Common myeloid progenitor, CD34-positive (primary cell): ENCODE data around the gene MTFR1L.

Source experiments
- CTCF ChIA-PET: fragments of 350-600 bp; sonication (Branson Sonifier 250); formaldehyde crosslinking; loops from one replicate; lab custom pipeline; 2021; ENCODE audit warnings: antibody characterized with exemption; lab: Charles Lee
- POLR2A ChIA-PET: fragments of 350-600 bp; sonication (Branson Sonifier 250); formaldehyde crosslinking; loops from one replicate; lab custom pipeline; 2021; ENCODE audit warnings: antibody characterized with exemption; lab: Charles Lee
- DNase-seq, 3 donors: peaks; one replicate each; pipeline versions ENCODE4 v3.0.0 to v3.0.0-alpha.2; 2013
- H3K27ac ChIP-seq, 2 experiments: 1 replicate in 1 of 2; 2 replicates in 1 of 2; pipeline ENCODE4 v1.7.0; 2013; ENCODE audit warnings: inconsistent platforms in 2 of 2, low read length in 2 of 2, mild to moderate bottlenecking in 2 of 2, low read depth in 1 of 2, moderate library complexity in 1 of 2; ENCODE audit not compliant: severe bottlenecking in 2 of 2, insufficient read depth in 1 of 2, poor library complexity in 1 of 2
- H3K27me3 ChIP-seq, 5 experiments: replicated peaks in 2 of 5; 1 replicate in 3 of 5; 2 replicates in 2 of 5; pipeline versions ENCODE4 v1.6.1 to v1.7.0; 2013; ENCODE audit warnings: low read length in 4 of 5, mild to moderate bottlenecking in 2 of 5, moderate library complexity in 2 of 5, inconsistent platforms in 1 of 5; ENCODE audit not compliant: insufficient read depth in 5 of 5, control insufficient read depth in 4 of 5
- H3K36me3 ChIP-seq, 4 experiments: 1 replicate in 2 of 4; 2 replicates in 2 of 4; pipeline versions ENCODE4 v1.6.1 to v1.7.0; 2013; ENCODE audit warnings: low read length in 3 of 4, control low read depth in 1 of 4, mild to moderate bottlenecking in 1 of 4; ENCODE audit not compliant: control insufficient read depth in 4 of 4, insufficient read depth in 4 of 4
- H3K4me1 ChIP-seq, 4 experiments: 1 replicate in 3 of 4; 2 replicates in 1 of 4; pipeline versions ENCODE4 v1.6.1 to v1.7.1; 2013; ENCODE audit warnings: low read length in 3 of 4, mild to moderate bottlenecking in 3 of 4, control low read depth in 1 of 4, inconsistent platforms in 1 of 4, moderate library complexity in 1 of 4; ENCODE audit not compliant: control insufficient read depth in 4 of 4, insufficient read depth in 4 of 4; ENCODE audit errors: control extremely low read depth in 1 of 4
- H3K4me3 ChIP-seq, 7 experiments: 1 replicate in 4 of 7; 2 replicates in 3 of 7; pipeline versions ENCODE4 v1.5.1 to v1.7.0; 2013; ENCODE audit warnings: mild to moderate bottlenecking in 7 of 7, low read length in 6 of 7, moderate library complexity in 6 of 7, inconsistent platforms in 2 of 7, low read depth in 2 of 7, control low read depth in 1 of 7; ENCODE audit not compliant: insufficient read depth in 4 of 7, control insufficient read depth in 1 of 7; ENCODE audit errors: extremely low read depth in 1 of 7
- H3K9me3 ChIP-seq, 5 experiments: 1 replicate in 4 of 5; 2 replicates in 1 of 5; pipeline versions ENCODE4 v1.6.1 to v1.7.1; 2013; ENCODE audit warnings: low read length in 4 of 5, mild to moderate bottlenecking in 2 of 5, inconsistent platforms in 1 of 5, low read depth in 1 of 5, moderate library complexity in 1 of 5; ENCODE audit not compliant: control insufficient read depth in 4 of 5, insufficient read depth in 2 of 5; ENCODE audit errors: control extremely low read depth in 1 of 5
- WGBS: methylation state at CpG from one replicate; pipeline ENCODE4 v1.1.5; 2013; ENCODE audit not compliant: insufficient coverage; 5-methylcytosine and 5-hydroxymethylcytosine counted together

MTFR1L gene

DNA sequence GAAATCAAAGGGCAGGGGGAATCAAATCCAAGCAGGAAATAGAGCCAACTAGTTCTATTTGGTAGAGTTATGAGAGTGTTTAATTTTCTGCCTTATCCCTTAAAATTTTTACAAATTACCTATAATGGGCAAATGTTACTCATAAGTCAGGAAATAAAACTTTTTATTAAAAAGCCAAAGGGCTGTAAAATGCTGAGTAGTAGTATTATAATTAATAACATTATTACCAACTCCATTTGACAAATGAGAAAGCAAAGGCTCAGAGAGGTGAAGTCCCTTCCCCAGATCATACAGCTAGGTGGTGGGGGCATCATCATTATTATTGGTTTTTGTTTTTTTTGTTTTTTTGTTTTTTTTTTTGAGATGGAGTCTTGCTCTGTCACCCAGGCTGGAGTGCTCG, 16.4 kb upstream of the MTFR1L start:
- POLR2A ChIA-PET, result no interaction called here

GRCh38 chr1:25804244-25804963, 15.3 kb upstream of the MTFR1L start:
- POLR2A ChIA-PET, result no interaction called here
- no peaks in the 10 kb centered on the region for H3K27me3 ChIP-seq
- peaks cover 4 to 35% (median 19%) of the 10 kb centered on the region in 4 experiments for H3K36me3 ChIP-seq
- no peaks in the 10 kb centered on the region for H3K9me3 ChIP-seq
- 96% methylated on average over 4 of the region's 10 CpGs for WGBS
- no peak overlapping the region for H3K4me3 ChIP-seq
- DNase-seq, result no peak
- peaks cover 0 to 30% (median 18%) of the 10 kb centered on the region in 4 experiments for H3K4me1 ChIP-seq
- no peak overlapping the region for H3K27ac ChIP-seq
- CTCF ChIA-PET, result interaction anchor here (2.1 kb wide), 1 partner anchor 300 kb away, joined by 4 read pairs; no protein-coding TSS in a partner anchor

More for the DNA sequence above, 16.4 kb upstream of the MTFR1L start:
- Histone ChIP-seq H3K36me3 (peaks cover 4 to 26% (median 12%) of the 10 kb centered on the region in 4 experiments), H3K27me3 (no peaks in the 10 kb centered on the region), H3K4me3 (no peak overlapping the region), H3K4me1 (peaks cover 0 to 26% (median 20%) of the 10 kb centered on the region in 4 experiments), H3K9me3 (no peaks in the 10 kb centered on the region), H3K27ac (no peak overlapping the region)
- 88% methylated on average over 1 of the region's 1 CpG for WGBS
- CTCF ChIA-PET, result interaction anchor here (0.7 to 2.1 kb wide), 4 partner anchors 282 to 306 kb away, joined by 3 to 4 read pairs (median 3); no protein-coding TSS in a partner anchor
- DNase-seq, result no peak

DNA sequence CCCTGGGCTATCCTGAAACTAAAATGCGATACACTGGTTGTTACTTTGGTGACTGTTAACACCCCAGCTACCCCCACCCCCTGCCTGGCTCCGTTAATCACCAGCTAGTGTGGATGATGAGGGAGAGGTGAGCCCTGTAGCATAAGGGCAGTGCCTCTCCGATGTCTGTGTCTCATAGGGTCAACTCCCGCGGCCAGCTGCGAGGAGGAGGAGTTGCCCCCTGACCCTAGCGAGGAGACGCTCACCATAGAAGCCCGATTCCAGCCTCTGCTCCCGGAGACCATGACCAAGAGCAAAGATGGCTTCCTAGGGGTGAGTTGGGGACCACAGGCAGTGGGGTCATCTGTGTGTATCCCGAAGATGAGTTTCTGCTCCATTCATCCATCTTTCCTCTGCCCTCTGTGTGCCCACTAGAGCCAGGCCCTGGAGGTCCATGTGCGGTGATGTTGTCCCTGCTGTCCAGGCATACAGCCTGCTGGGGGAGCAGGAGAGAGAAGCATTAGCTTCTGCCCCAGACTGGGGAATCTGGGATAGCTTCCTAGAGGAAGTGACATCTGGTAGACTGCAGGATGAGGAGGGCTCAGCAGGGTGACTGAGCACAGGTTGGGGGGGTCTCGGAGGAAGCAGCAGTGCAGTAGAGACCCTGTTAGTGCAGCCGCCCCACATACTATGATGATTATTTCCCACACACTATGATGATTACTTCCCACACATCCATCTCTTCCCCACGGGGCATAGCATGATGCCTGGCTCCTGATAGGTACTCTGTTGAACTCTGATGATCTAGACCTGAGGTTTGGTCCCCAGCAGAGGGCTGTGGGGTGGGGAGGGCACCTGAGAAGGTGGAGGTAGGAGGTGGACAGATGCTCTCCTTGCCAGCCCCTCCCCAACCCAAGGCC, 14.5 kb upstream of the MTFR1L start:
- POLR2A ChIA-PET, result no interaction called here
- WGBS, result 93% methylated on average over 11 of the region's 15 CpGs
- H3K9me3 ChIP-seq, result no peaks in the 10 kb centered on the region
- peaks cover 0 to 33% (median 19%) of the 10 kb centered on the region in 4 experiments for H3K4me1 ChIP-seq
- DNase-seq, result no peak
- no peak overlapping the region for H3K27ac ChIP-seq
- H3K27me3 ChIP-seq, result no peaks in the 10 kb centered on the region
- H3K36me3 ChIP-seq, result peaks cover 4 to 40% (median 19%) of the 10 kb centered on the region in 4 experiments
- no peak overlapping the region for H3K4me3 ChIP-seq
- CTCF ChIA-PET, result no interaction called here

GRCh38 chr1:25805863-25806225, 13.9 kb upstream of the MTFR1L start:
- ChIA-PET POLR2A (no interaction called here), CTCF (no interaction called here)

GRCh38 chr1:25806418-25806817, 13.3 kb upstream of the MTFR1L start:
- ChIA-PET POLR2A (no interaction called here), CTCF (interaction anchor here (1.3 kb wide), 1 partner anchor 302 kb away, joined by 3 read pairs; no protein-coding TSS in a partner anchor)
- H3K27me3 ChIP-seq, result no peaks in the 10 kb centered on the region
- WGBS, result 95% methylated on average over 3 of the region's 4 CpGs
- no peaks in the 10 kb centered on the region for H3K9me3 ChIP-seq
- no peak overlapping the region for H3K4me3 ChIP-seq
- H3K4me1 ChIP-seq, result peaks cover 0 to 28% (median 15%) of the 10 kb centered on the region in 4 experiments
- DNase-seq, result no peak
- peaks cover 4 to 43% (median 20%) of the 10 kb centered on the region in 4 experiments for H3K36me3 ChIP-seq
- no peak overlapping the region for H3K27ac ChIP-seq

More at GRCh38 chr1:25805863-25806225, 13.9 kb upstream of the MTFR1L start:
- Histone ChIP-seq H3K27me3 (no peaks in the 10 kb centered on the region), H3K36me3 (peaks cover 4 to 43% (median 20%) of the 10 kb centered on the region in 4 experiments), H3K4me3 (no peak overlapping the region), H3K4me1 (peaks cover 0 to 33% (median 16%) of the 10 kb centered on the region in 4 experiments), H3K9me3 (no peaks in the 10 kb centered on the region), H3K27ac (no peak overlapping the region)
- WGBS, result 80% methylated on average over 2 of the region's 3 CpGs
- DNase-seq, result no peak

DNA sequence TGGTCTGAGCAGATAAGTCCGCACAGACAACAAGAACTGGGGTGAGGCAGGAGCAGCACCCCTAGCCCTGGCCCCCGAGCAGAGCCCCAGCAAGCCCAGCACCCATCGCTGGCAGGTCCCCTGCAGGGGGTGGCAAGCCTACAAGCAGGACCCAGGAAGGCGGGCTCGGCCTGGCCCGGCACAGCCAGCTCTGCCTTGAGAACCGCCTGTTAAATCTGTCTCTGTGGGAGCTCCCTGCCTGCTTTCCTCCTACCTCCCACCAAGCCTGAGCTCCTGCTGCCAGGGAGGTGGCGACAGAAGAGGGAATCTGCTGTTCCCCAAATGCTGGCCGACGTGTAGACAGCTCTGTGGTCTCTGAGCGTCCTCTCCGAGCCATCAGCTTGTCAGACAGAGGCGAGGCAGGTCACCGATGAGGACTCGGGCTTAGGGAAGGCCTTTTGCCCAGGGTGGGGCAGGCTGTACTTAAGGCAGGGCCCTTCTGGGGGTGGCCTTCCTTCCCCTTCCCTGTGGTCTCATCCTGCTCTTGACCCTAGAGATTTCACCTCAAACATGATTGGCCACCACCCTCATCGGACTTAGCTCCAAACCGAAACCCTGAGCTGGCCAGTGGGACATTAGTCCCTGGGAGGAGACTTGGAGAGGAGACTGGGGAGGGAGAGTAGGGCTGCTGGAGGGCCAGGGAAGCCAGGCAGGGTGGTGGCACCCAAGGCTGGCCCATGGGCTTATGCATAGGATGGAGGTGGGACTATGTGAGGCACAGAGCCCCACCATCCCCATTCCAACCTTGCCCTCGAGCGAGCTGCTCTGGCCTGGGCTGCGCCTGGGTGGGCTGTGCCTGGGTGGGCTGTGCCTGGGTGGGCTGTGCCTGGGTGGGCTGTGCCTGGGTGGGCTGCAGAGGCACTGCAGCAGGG, 12.0 kb upstream of the MTFR1L start:
- POLR2A ChIA-PET, result no interaction called here
- no peak overlapping the region for H3K27ac ChIP-seq
- H3K36me3 ChIP-seq, result peaks cover 4 to 48% (median 22%) of the 10 kb centered on the region in 4 experiments
- no peaks in the 10 kb centered on the region for H3K27me3 ChIP-seq
- H3K4me1 ChIP-seq, result peaks cover 0 to 28% (median 15%) of the 10 kb centered on the region in 4 experiments
- no peak overlapping the region for H3K4me3 ChIP-seq
- CTCF ChIA-PET, result interaction anchor here (1.0 to 6.9 kb wide), 5 partner anchors 110 to 304 kb away, joined by 3 to 69 read pairs (median 3); no protein-coding TSS in a partner anchor
- DNase-seq, result no peak
- WGBS, result 95% methylated on average over 14 of the region's 20 CpGs
- H3K9me3 ChIP-seq, result no peaks in the 10 kb centered on the region
